ENCODE measurements around the gene THOC7.

- TF ChIP-seq GATA2 (IDR thresholded peaks at IDR 0.05; ENCODE audit: low read depth, low read length), result no peak
- no peak for TF ChIP-seq GATA3 (IDR thresholded peaks at IDR 0.05; ENCODE audit: low read depth, low read length)
These were observed 2.3 kb downstream of the THOC7 start for GRCh38 chr3:63861306-63861705.

All from SH-SY5Y (cell line).